K562 (cell line): Measurements from ENCODE around the gene JAK3. TPM values are rescaled to one million over a fixed set of nuclear protein-coding genes. Genes with fewer than 3 reads are reported as not detected.

Experiments
- CAMTA2 ChIP-seq: fragments of 250-450 bp; sonication (Bioruptor Pico); conservative IDR thresholded peaks from 2 replicates; pipeline ENCODE4 v1.5.1; 2022
- JUN ChIP-seq, 2 experiments: sonication (generic) in 1 of 2; formaldehyde crosslinking in 1 of 2; IDR thresholded peaks; 2 replicates each; pipeline versions ENCODE4 v1.6.1 to v1.8.0; 2012 to 2022; ENCODE audit warnings: borderline replicate concordance in 2 of 2, mild to moderate bottlenecking in 2 of 2, improper control_type of control experiment in 1 of 2, low read depth in 1 of 2, low read length in 1 of 2, missing genetic modification reagents in 1 of 2
- JUND ChIP-seq, 2 experiments: IDR thresholded peaks; 2 replicates in 1 of 2; 3 replicates in 1 of 2; pipeline ENCODE4 v1.6.1; 2011; ENCODE audit warnings: borderline replicate concordance in 2 of 2, low read depth in 2 of 2, low read length in 2 of 2, improper control_type of control experiment in 1 of 2, missing biosample characterization in 1 of 2, missing genetic modification characterization in 1 of 2, missing genetic modification reagents in 1 of 2
- LEF1 ChIP-seq: fragments of 450-650 bp; IDR thresholded peaks from 2 replicates; pipeline ENCODE4 v1.6.1; 2016; ENCODE audit warnings: mild to moderate bottlenecking
- MCM7 ChIP-seq, 2 experiments: fragments of 450-650 bp; IDR thresholded peaks; 2 replicates each; pipeline ENCODE4 v1.6.1; 2016 to 2018
- MYNN ChIP-seq, 2 experiments: sonication (generic); formaldehyde crosslinking in 1 of 2; IDR thresholded peaks; 2 replicates each; pipeline versions ENCODE4 v1.5.0 to v1.6.1; 2016 to 2020; ENCODE audit warnings: antibody characterized with exemption in 1 of 2, missing genetic modification reagents in 1 of 2
- NCOA4 ChIP-seq: fragments of 450-650 bp; IDR thresholded peaks from 2 replicates; pipeline ENCODE4 v1.6.1; 2018; ENCODE audit warnings: mild to moderate bottlenecking; ENCODE audit not compliant: partially characterized antibody
- PTRF ChIP-seq: fragments of 450-650 bp; IDR thresholded peaks from 2 replicates; pipeline ENCODE4 v1.6.1; 2016; ENCODE audit warnings: mild to moderate bottlenecking, missing genetic modification characterization, missing compliant biosample characterization
- TEAD4 ChIP-seq, 2 experiments: sonication (generic) in 1 of 2; formaldehyde crosslinking in 1 of 2; IDR thresholded peaks; 2 replicates each; pipeline versions ENCODE4 v1.6.1 to v1.8.0; 2012 to 2022; ENCODE audit warnings: borderline replicate concordance in 1 of 2, inconsistent platforms in 1 of 2, low read length in 1 of 2, mild to moderate bottlenecking in 1 of 2, missing genetic modification reagents in 1 of 2
- ZBTB17 ChIP-seq: fragments of 450-650 bp; formaldehyde crosslinking; IDR thresholded peaks from 2 replicates; pipeline ENCODE4 v1.4.0; 2020; ENCODE audit warnings: mild to moderate bottlenecking
- ZNF253 ChIP-seq: fragments of 250-450 bp; sonication (Bioruptor Pico); conservative IDR thresholded peaks from 2 replicates; pipeline ENCODE4 v1.6.1; 2021; ENCODE audit warnings: mild to moderate bottlenecking
- ZNF408 ChIP-seq: fragments of 250-450 bp; sonication (Bioruptor Pico); IDR thresholded peaks from 2 replicates; pipeline ENCODE4 v1.4.0; 2020; ENCODE audit warnings: low read depth, mild to moderate bottlenecking, moderate library complexity
- ZNF41 ChIP-seq: fragments of 250-450 bp; sonication (Bioruptor Pico); conservative IDR thresholded peaks from 2 replicates; pipeline ENCODE4 v1.4.0; 2020; ENCODE audit warnings: mild to moderate bottlenecking
- polyA plus RNA-seq, 8 experiments: library from polyadenylated mRNA; depleted of rRNA in 4 of 8; stranded (reverse) in 5 of 8; unstranded in 3 of 8; fragments of >200 nt; fragmentation: Nextera tagmentation in 2 of 8; fragmentation: Illumina TruSeq in 1 of 8; extraction: Ambion mirVana in 2 of 8; extraction: Trizol in 1 of 8; gene quantifications; 2 replicates each; pipeline versions ENCODE4 v1.2.1 to v1.2.3, GENCODE V29; 2011 to 2014; ENCODE audit warnings: inconsistent platforms in 1 of 8, missing spikeins in 1 of 8
- total RNA-seq, 7 experiments: library from RNA; depleted of rRNA in 6 of 7; stranded (reverse); fragments of >200 nt in 6 of 7; fragmentation: Illumina TruSeq in 2 of 7; extraction: Trizol in 2 of 7; gene quantifications; 2 replicates each; pipeline versions ENCODE4 v1.2.1 to v1.2.3, GENCODE V29; 2011 to 2021; ENCODE audit warnings: low replicate concordance in 1 of 7
- TF ChIP-seq, protein P1 (sequence below): sonication (generic); formaldehyde crosslinking; IDR thresholded peaks from 2 replicates; pipeline ENCODE4 v1.8.1; 2023; ENCODE audit warnings: mild to moderate bottlenecking, missing genetic modification reagents
- TF ChIP-seq, protein P2 (sequence below): fragments of 450-650 bp; IDR thresholded peaks from 2 replicates; pipeline ENCODE4 v1.6.1; 2016; ENCODE audit warnings: antibody characterized with exemption
- TF ChIP-seq, protein P3 (sequence below), 2 experiments: fragments of 450-650 bp in 1 of 2; sonication (generic) in 1 of 2; formaldehyde crosslinking; conservative IDR thresholded peaks; 2 replicates each; pipeline versions ENCODE4 v1.4.0 to v1.8.1; 2020 to 2022; ENCODE audit warnings: mild to moderate bottlenecking in 1 of 2, missing genetic modification reagents in 1 of 2
- TF ChIP-seq, protein P4 (sequence below), 2 experiments: IDR thresholded peaks; 2 replicates each; pipeline ENCODE4 v1.6.1; 2012; ENCODE audit warnings: improper control_type of control experiment in 2 of 2, low read depth in 2 of 2, low read length in 2 of 2, borderline replicate concordance in 1 of 2

The JAK3 gene
- total and polyA plus RNA-seq, 9 of the 15 experiments (the other 6 are each of a cell fraction or from before 2014, with no cell fraction given), result 0.01 to 0.18 (median 0.07) TPM; not detected in 1

DNA sequence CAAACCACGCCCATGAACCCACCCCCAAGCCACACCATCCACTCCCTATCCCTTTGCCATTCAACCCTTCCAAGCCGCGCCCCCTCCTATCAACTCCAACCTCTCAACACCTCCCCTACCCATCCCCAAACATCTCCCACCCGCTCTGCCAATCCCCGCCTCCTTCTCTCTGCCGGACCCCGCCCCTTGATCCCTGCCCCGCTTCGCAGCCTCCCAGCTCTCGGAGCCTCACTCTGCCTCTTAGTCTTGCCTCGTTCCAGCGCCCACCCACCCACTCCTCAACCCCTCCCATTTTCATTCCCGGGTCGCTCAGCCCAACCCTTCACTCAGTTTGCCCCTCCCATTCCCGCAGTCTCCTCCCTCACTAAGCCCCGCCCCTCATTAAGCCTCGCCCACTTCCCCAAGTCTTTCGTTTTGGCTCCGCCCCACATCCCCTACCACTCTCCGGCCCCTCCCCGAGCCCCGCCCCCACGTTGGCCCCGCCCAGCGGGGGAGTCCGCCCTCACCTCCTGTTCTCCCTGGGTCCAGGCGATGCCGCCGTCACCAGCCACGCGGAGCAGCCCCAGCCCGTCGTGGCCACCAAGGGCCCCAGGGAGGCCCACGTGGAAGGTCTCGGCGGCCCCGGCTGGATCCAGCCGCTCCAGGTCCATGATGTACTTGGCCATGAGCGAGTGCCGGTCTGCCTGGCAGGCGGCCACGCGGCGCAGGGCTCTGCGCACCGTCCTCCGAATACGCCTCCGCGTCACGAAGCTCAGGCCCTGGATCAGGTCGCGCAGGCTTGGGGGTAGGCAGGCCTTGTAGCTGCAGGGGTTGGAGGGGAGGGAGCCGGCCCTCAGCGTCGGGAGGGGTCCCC lies 5.7 kb downstream of the JAK3 start (continued):
- TF ChIP-seq, protein P1, sequence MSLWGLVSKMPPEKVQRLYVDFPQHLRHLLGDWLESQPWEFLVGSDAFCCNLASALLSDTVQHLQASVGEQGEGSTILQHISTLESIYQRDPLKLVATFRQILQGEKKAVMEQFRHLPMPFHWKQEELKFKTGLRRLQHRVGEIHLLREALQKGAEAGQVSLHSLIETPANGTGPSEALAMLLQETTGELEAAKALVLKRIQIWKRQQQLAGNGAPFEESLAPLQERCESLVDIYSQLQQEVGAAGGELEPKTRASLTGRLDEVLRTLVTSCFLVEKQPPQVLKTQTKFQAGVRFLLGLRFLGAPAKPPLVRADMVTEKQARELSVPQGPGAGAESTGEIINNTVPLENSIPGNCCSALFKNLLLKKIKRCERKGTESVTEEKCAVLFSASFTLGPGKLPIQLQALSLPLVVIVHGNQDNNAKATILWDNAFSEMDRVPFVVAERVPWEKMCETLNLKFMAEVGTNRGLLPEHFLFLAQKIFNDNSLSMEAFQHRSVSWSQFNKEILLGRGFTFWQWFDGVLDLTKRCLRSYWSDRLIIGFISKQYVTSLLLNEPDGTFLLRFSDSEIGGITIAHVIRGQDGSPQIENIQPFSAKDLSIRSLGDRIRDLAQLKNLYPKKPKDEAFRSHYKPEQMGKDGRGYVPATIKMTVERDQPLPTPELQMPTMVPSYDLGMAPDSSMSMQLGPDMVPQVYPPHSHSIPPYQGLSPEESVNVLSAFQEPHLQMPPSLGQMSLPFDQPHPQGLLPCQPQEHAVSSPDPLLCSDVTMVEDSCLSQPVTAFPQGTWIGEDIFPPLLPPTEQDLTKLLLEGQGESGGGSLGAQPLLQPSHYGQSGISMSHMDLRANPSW (CRISPR knock-in tag), result no peak
- TF ChIP-seq NCOA4 (no peak), JUN (IDR thresholded peaks at IDR 0.05; ENCODE audit: borderline replicate concordance, low read depth, low read length) (no peak), JUN (CRISPR knock-in tag; IDR thresholded peaks at IDR 0.05; ENCODE audit: borderline replicate concordance) (0 out of 2 replicates have a peak, but pooled peaks have one; percentile 30), ZBTB17 (CRISPR knock-in tag) (peak; percentile 57), TEAD4 (IDR thresholded peaks at IDR 0.05; ENCODE audit: low read length) (no peak), TEAD4 (CRISPR knock-in tag; IDR thresholded peaks at IDR 0.05; ENCODE audit: borderline replicate concordance) (peak; percentile 92; the same call in 1 of the 2 replicates), JUND (IDR thresholded peaks at IDR 0.05; ENCODE audit: borderline replicate concordance, low read depth, low read length) (no peak), JUND (tag; IDR thresholded peaks at IDR 0.05; ENCODE audit: borderline replicate concordance, low read depth, low read length) (0 out of 3 replicates have a peak, but pooled peaks have one; percentile 10), ZNF253 (CRISPR knock-in tag) (no peak), LEF1 (0 out of 2 replicates have a peak, but pooled peaks have one; percentile 16), MCM7 (IDR thresholded peaks at IDR 0.05) (no peak), ZNF41 (CRISPR knock-in tag) (0 out of 2 replicates have a peak, but pooled peaks have one; percentile 55), ZNF408 (CRISPR knock-in tag) (no peak), MYNN (IDR thresholded peaks at IDR 0.05) (no peak), MYNN (CRISPR knock-in tag; IDR thresholded peaks at IDR 0.05) (no peak), PTRF (tag) (no peak), CAMTA2 (CRISPR knock-in tag) (no peak)
- TF ChIP-seq, protein P2, sequence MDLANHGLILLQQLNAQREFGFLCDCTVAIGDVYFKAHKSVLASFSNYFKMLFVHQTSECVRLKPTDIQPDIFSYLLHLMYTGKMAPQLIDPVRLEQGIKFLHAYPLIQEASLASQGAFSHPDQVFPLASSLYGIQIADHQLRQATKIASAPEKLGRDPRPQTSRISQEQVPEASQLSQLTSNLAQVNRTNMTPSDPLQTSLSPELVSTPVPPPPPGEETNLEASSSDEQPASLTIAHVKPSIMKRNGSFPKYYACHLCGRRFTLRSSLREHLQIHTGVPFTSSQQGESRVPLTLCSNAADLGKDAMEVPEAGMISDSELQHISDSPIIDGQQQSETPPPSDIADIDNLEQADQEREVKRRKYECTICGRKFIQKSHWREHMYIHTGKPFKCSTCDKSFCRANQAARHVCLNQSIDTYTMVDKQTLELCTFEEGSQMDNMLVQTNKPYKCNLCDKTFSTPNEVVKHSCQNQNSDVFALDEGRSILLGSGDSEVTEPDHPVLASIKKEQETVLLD, result no peak
- TF ChIP-seq, protein P3, sequence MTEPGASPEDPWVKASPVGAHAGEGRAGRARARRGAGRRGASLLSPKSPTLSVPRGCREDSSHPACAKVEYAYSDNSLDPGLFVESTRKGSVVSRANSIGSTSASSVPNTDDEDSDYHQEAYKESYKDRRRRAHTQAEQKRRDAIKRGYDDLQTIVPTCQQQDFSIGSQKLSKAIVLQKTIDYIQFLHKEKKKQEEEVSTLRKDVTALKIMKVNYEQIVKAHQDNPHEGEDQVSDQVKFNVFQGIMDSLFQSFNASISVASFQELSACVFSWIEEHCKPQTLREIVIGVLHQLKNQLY (CRISPR knock-in tag; conservative IDR thresholded peaks at IDR 0.05), result no peak; a peak in 1 of 4 replicates
- TF ChIP-seq, protein P4, sequence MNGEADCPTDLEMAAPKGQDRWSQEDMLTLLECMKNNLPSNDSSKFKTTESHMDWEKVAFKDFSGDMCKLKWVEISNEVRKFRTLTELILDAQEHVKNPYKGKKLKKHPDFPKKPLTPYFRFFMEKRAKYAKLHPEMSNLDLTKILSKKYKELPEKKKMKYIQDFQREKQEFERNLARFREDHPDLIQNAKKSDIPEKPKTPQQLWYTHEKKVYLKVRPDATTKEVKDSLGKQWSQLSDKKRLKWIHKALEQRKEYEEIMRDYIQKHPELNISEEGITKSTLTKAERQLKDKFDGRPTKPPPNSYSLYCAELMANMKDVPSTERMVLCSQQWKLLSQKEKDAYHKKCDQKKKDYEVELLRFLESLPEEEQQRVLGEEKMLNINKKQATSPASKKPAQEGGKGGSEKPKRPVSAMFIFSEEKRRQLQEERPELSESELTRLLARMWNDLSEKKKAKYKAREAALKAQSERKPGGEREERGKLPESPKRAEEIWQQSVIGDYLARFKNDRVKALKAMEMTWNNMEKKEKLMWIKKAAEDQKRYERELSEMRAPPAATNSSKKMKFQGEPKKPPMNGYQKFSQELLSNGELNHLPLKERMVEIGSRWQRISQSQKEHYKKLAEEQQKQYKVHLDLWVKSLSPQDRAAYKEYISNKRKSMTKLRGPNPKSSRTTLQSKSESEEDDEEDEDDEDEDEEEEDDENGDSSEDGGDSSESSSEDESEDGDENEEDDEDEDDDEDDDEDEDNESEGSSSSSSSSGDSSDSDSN (IDR thresholded peaks at IDR 0.05; ENCODE audit: borderline replicate concordance in 1 of 2, low read depth in 2 of 2, low read length in 2 of 2), result 0 out of 4 replicates have a peak, but pooled peaks of 1 of the 2 experiments have one; percentile 29
